Daoy (cell line): ENCODE data around the gene DOK7. TPM values are rescaled to one million over a fixed set of nuclear protein-coding genes. Genes with fewer than 3 reads are reported as not detected.
"Not testable (repeated sequence)": the region's sequence is repeated elsewhere in the genome, so short reads cannot be mapped to it uniquely, and the experiment has no call there.

ENCODE experiments used
- DNase-seq: peaks from one replicate; pipeline ENCODE4 v3.0.0-alpha.2; 2015; ENCODE audit warnings: low read depth
- total RNA-seq: library from RNA; depleted of rRNA; stranded (reverse); fragments of >200 nt; shearing (Covaris generic); gene quantifications from 2 replicates; pipeline ENCODE4 v1.2.3, GENCODE V29; 2014; rRNA removed

The DOK7 gene
- total RNA-seq, 1 experiment from 2014 or later = 0.11 TPM

GRCh38 chr4:3532751-3533422, 69.8 kb downstream of the DOK7 start:
- no peak for DNase-seq

- no peak for DNase-seq
These were observed 70.3 kb downstream of the DOK7 start for GRCh38 chr4:3533423-3533820.

- not testable (repeated sequence) for DNase-seq
These were observed 72.7 kb downstream of the DOK7 start for GRCh38 chr4:3535812-3536211.

- DNase-seq = not testable (repeated sequence)
These were observed 75.8 kb downstream of the DOK7 start for GRCh38 chr4:3538906-3539305.

DNA sequence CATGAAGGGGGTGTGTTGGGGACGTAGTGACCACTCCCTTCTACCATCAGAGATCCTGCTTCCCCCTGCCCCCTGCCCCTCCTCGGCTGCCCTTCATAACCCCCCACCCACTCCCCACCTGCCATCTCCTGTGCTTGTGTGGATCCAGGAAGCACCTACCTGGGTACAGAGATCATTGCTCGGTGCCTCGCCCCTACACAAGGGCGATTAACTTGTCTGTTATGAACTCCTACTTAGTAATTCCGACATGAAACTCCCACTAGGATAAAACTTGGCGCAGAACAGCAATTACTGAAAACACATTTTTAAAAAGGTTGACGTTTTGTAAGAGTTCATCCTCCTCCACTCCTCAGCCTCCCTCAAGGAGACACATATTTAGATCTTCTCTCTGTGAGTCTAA, 80.3 kb downstream of the DOK7 start:
- not testable (repeated sequence) for DNase-seq

Other genes with a start within 250 kb of the DOK7 start
- 0.23 and 0.42 TPM in 2 replicates for gene MSANTD1, start 214.1 kb upstream of the DOK7 start, total RNA-seq
- gene RGS12, start 170.3 kb upstream of the DOK7 start, total RNA-seq = 15.1 and 38.9 TPM in 2 replicates
- not detected in 2 replicates for gene HGFAC, start 21.3 kb upstream of the DOK7 start, total RNA-seq
- 110 and 113 TPM in 2 replicates for gene LRPAP1, start 69.1 kb downstream of the DOK7 start, total RNA-seq